ENCODE results near the gene FHIT.

FHIT gene

GRCh38 chr3:61141697-61142096 is 109.6 kb downstream of the FHIT start:
- H3K27ac ChIP-seq: no peak overlapping the region
- ChIA-PET CTCF (no interaction called here), POLR2A (ENCODE audit: low non-redundant PET) (no interaction called here)
- DNase-seq (ENCODE audit: low spot score): no peak
- no peak for TF ChIP-seq CTCF (conservative IDR thresholded peaks at IDR 0.05; ENCODE audit: low read depth)

- no peak for DNase-seq (ENCODE audit: low spot score)
- ChIA-PET CTCF (no interaction called here), POLR2A (ENCODE audit: low non-redundant PET) (no interaction called here)
These were observed 110.0 kb downstream of the FHIT start for GRCh38 chr3:61141227-61141626.

GRCh38 chr3:61139686-61140085 is 111.6 kb downstream of the FHIT start:
- no peak overlapping the region for H3K27ac ChIP-seq
- ChIA-PET CTCF (no interaction called here), POLR2A (ENCODE audit: low non-redundant PET) (no interaction called here)
- no peak for TF ChIP-seq CTCF (conservative IDR thresholded peaks at IDR 0.05; ENCODE audit: low read depth)
- DNase-seq (ENCODE audit: low spot score): no peak

More at GRCh38 chr3:61141227-61141626, 110.0 kb downstream of the FHIT start:
- no peak overlapping the region for H3K27ac ChIP-seq
- no peak for TF ChIP-seq CTCF (conservative IDR thresholded peaks at IDR 0.05; ENCODE audit: low read depth)

- no peak overlapping the region for H3K27ac ChIP-seq
- no peak for TF ChIP-seq CTCF (conservative IDR thresholded peaks at IDR 0.05; ENCODE audit: low read depth)
- no peak for DNase-seq (ENCODE audit: low spot score)
- ChIA-PET POLR2A (ENCODE audit: low non-redundant PET) (no interaction called here), CTCF (no interaction called here)
These were observed 112.9 kb downstream of the FHIT start for GRCh38 chr3:61138401-61138800.

- H3K27ac ChIP-seq: no peak overlapping the region
- TF ChIP-seq CTCF (conservative IDR thresholded peaks at IDR 0.05; ENCODE audit: low read depth): no peak
- POLR2A ChIA-PET (ENCODE audit: low non-redundant PET): no interaction called here
- CTCF ChIA-PET: interaction anchor here (0.5 to 0.6 kb wide), 2 partner anchors 227 to 340 kb away, joined by 3 to 5 read pairs; no protein-coding TSS in a partner anchor
- no peak for DNase-seq (ENCODE audit: low spot score)
These were observed 115.1 kb downstream of the FHIT start for GRCh38 chr3:61136191-61136590.

- no peak for TF ChIP-seq CTCF (conservative IDR thresholded peaks at IDR 0.05; ENCODE audit: low read depth)
- CTCF ChIA-PET: no interaction called here
- POLR2A ChIA-PET (ENCODE audit: low non-redundant PET): no interaction called here
- DNase-seq (ENCODE audit: low spot score): no peak
- no peak overlapping the region for H3K27ac ChIP-seq
These were observed 116.7 kb downstream of the FHIT start for GRCh38 chr3:61134532-61134931.

- ChIA-PET CTCF (no interaction called here), POLR2A (ENCODE audit: low non-redundant PET) (no interaction called here)
- no peak for TF ChIP-seq CTCF (conservative IDR thresholded peaks at IDR 0.05; ENCODE audit: low read depth)
- no peak overlapping the region for H3K27ac ChIP-seq
- no peak for DNase-seq (ENCODE audit: low spot score)
These were observed 119.2 kb downstream of the FHIT start for GRCh38 chr3:61132062-61132461.
